ENCODE data around the gene SUFU. TPM values are rescaled to one million over a fixed set of nuclear protein-coding genes. Genes with fewer than 3 reads are reported as not detected.

The SUFU gene
- total and polyA plus RNA-seq, 4 donors, result 1.8 to 3.8 (median 2.9) TPM

DNA sequence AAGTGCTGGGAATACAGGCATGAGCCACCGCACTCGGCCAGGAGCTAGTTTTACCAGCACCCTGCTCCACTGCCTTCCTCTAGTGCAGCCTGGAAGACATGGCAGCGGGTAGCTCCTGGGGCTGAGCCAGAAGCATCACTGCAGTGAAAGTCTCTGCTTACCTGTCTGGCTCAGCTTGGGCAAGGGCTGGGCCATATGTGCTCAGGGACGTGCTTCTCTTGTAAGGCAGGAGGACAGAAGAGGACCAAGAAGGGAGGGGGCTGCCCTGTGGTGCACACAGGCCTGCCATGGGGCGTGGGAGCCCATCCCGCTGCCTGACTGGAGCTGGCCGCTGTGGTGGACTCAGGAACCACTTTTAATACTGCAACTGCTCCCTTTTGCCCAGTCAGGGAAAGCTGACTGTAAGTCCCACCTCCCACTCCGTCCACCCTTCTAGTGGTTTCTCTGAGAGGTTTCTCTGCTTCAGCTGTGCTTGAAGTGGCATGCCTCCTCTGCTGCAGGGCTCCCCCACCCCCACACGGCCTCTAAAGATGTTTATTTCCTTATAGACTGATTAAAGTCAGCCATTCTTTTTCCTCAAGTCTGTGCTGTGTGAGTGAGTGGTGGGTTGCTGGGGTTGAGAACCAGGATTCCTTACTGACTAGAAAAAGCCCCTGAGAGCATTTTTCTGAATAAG lies 27.2 kb upstream of the SUFU start:
- Histone ChIP-seq H3K27ac (ENCODE audit: low read depth in 1 of 2, low read length in 2 of 2) (no peak overlapping the region), H3K27me3 (ENCODE audit: control insufficient read depth in 4 of 4, insufficient read depth in 4 of 4, low read length in 3 of 4) (no peaks in the 10 kb centered on the region), H3K9me3 (ENCODE audit: control insufficient read depth in 4 of 4, low read length in 3 of 4) (no peaks in the 10 kb centered on the region), H3K9ac (ENCODE audit: low read depth in 1 of 2, low read length in 2 of 2) (no peak overlapping the region), H3K4me1 (ENCODE audit: control insufficient read depth in 4 of 4, insufficient read depth in 4 of 4, low read length in 3 of 4) (peaks cover 0 to 3% (median 1%) of the 10 kb centered on the region in 4 donors), H3K4me3 (ENCODE audit: low read depth in 1 of 3, low read length in 3 of 3) (no peak overlapping the region), H3K36me3 (ENCODE audit: control insufficient read depth in 4 of 4, insufficient read depth in 3 of 4, low read depth in 1 of 4, low read length in 3 of 4) (peaks cover 0 to 20% (median 14%) of the 10 kb centered on the region in 4 donors)
- DNase-seq (ENCODE audit: low spot score), result no peak
- 84% methylated on average over 9 of the region's 9 CpGs for WGBS
- TF ChIP-seq RXRA (IDR thresholded peaks at IDR 0.05) (no peak), HNF4A (conservative IDR thresholded peaks at IDR 0.05) (no peak), GABPA (IDR thresholded peaks at IDR 0.05 in 1 of 2, conservative IDR thresholded peaks at IDR 0.05 in 1 of 2) (no peak), NR2F2 (IDR thresholded peaks at IDR 0.05) (no peak), SP1 (IDR thresholded peaks at IDR 0.05) (no peak), YY1 (IDR thresholded peaks at IDR 0.05) (no peak), FOXA1 (IDR thresholded peaks at IDR 0.05) (no peak)
- TF ChIP-seq, protein P1, sequence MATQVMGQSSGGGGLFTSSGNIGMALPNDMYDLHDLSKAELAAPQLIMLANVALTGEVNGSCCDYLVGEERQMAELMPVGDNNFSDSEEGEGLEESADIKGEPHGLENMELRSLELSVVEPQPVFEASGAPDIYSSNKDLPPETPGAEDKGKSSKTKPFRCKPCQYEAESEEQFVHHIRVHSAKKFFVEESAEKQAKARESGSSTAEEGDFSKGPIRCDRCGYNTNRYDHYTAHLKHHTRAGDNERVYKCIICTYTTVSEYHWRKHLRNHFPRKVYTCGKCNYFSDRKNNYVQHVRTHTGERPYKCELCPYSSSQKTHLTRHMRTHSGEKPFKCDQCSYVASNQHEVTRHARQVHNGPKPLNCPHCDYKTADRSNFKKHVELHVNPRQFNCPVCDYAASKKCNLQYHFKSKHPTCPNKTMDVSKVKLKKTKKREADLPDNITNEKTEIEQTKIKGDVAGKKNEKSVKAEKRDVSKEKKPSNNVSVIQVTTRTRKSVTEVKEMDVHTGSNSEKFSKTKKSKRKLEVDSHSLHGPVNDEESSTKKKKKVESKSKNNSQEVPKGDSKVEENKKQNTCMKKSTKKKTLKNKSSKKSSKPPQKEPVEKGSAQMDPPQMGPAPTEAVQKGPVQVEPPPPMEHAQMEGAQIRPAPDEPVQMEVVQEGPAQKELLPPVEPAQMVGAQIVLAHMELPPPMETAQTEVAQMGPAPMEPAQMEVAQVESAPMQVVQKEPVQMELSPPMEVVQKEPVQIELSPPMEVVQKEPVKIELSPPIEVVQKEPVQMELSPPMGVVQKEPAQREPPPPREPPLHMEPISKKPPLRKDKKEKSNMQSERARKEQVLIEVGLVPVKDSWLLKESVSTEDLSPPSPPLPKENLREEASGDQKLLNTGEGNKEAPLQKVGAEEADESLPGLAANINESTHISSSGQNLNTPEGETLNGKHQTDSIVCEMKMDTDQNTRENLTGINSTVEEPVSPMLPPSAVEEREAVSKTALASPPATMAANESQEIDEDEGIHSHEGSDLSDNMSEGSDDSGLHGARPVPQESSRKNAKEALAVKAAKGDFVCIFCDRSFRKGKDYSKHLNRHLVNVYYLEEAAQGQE (IDR thresholded peaks at IDR 0.05), result no peak
- TF ChIP-seq, protein P2, sequence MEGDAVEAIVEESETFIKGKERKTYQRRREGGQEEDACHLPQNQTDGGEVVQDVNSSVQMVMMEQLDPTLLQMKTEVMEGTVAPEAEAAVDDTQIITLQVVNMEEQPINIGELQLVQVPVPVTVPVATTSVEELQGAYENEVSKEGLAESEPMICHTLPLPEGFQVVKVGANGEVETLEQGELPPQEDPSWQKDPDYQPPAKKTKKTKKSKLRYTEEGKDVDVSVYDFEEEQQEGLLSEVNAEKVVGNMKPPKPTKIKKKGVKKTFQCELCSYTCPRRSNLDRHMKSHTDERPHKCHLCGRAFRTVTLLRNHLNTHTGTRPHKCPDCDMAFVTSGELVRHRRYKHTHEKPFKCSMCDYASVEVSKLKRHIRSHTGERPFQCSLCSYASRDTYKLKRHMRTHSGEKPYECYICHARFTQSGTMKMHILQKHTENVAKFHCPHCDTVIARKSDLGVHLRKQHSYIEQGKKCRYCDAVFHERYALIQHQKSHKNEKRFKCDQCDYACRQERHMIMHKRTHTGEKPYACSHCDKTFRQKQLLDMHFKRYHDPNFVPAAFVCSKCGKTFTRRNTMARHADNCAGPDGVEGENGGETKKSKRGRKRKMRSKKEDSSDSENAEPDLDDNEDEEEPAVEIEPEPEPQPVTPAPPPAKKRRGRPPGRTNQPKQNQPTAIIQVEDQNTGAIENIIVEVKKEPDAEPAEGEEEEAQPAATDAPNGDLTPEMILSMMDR (IDR thresholded peaks at IDR 0.05; ENCODE audit: low read depth, low read length, missing input control), result no peak
- TF ChIP-seq, protein P3, sequence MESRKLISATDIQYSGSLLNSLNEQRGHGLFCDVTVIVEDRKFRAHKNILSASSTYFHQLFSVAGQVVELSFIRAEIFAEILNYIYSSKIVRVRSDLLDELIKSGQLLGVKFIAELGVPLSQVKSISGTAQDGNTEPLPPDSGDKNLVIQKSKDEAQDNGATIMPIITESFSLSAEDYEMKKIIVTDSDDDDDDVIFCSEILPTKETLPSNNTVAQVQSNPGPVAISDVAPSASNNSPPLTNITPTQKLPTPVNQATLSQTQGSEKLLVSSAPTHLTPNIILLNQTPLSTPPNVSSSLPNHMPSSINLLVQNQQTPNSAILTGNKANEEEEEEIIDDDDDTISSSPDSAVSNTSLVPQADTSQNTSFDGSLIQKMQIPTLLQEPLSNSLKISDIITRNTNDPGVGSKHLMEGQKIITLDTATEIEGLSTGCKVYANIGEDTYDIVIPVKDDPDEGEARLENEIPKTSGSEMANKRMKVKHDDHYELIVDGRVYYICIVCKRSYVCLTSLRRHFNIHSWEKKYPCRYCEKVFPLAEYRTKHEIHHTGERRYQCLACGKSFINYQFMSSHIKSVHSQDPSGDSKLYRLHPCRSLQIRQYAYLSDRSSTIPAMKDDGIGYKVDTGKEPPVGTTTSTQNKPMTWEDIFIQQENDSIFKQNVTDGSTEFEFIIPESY (IDR thresholded peaks at IDR 0.05), result no peak

DNA sequence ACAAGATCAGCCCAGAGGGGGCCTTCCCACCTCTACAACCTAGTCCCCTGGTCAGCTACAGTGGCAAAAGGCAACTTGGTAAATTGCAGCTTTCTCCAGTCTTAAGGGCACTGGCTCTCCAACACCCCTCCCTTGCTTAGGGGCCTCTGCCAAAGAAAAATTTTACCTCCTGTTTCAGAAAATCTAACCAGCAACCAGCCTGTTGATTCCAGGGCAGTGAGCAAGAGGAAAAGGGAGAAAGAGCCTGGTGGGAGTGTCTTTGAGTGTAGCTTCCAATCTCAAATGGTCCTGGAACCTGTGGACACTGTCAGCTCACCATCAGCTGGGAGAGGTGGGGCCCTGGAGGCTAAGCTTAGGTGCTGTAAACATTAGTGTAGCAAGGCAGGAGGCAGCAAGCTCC lies 24.1 kb upstream of the SUFU start:
- H3K27ac ChIP-seq (ENCODE audit: low read depth in 1 of 2, low read length in 2 of 2), result no peak overlapping the region
- no peak overlapping the region for H3K4me3 ChIP-seq (ENCODE audit: low read depth in 1 of 3, low read length in 3 of 3)
- no peaks in the 10 kb centered on the region for H3K4me1 ChIP-seq (ENCODE audit: control insufficient read depth in 4 of 4, insufficient read depth in 4 of 4, low read length in 3 of 4)
- no peaks in the 10 kb centered on the region for H3K9me3 ChIP-seq (ENCODE audit: control insufficient read depth in 4 of 4, low read length in 3 of 4)
- DNase-seq (ENCODE audit: low spot score), result no peak
- H3K27me3 ChIP-seq (ENCODE audit: control insufficient read depth in 4 of 4, insufficient read depth in 4 of 4, low read length in 3 of 4), result no peaks in the 10 kb centered on the region
- no peak overlapping the region for H3K9ac ChIP-seq (ENCODE audit: low read depth in 1 of 2, low read length in 2 of 2)
- H3K36me3 ChIP-seq (ENCODE audit: control insufficient read depth in 4 of 4, insufficient read depth in 3 of 4, low read depth in 1 of 4, low read length in 3 of 4), result peaks cover 7 to 50% (median 39%) of the 10 kb centered on the region in 4 donors
- TF ChIP-seq FOXA2 (IDR thresholded peaks at IDR 0.05) (no peak), RXRA (IDR thresholded peaks at IDR 0.05) (no peak), YY1 (IDR thresholded peaks at IDR 0.05) (no peak), EGR1 (IDR thresholded peaks at IDR 0.05; ENCODE audit: low read depth in 2 of 2) (no peak), FOXA1 (IDR thresholded peaks at IDR 0.05) (no peak), NR2F2 (IDR thresholded peaks at IDR 0.05) (no peak), HNF4G (IDR thresholded peaks at IDR 0.05) (no peak), GABPA (IDR thresholded peaks at IDR 0.05 in 1 of 2, conservative IDR thresholded peaks at IDR 0.05 in 1 of 2) (no peak), TAF1 (conservative IDR thresholded peaks at IDR 0.05) (no peak)
- TF ChIP-seq, protein P4, sequence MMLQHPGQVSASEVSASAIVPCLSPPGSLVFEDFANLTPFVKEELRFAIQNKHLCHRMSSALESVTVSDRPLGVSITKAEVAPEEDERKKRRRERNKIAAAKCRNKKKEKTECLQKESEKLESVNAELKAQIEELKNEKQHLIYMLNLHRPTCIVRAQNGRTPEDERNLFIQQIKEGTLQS (IDR thresholded peaks at IDR 0.05), result no peak
- TF ChIP-seq, protein P2 (IDR thresholded peaks at IDR 0.05; ENCODE audit: low read depth, low read length, missing input control), result no peak
- TF ChIP-seq, protein P1 (IDR thresholded peaks at IDR 0.05), result no peak
